Measurements from ENCODE around the gene INIP.
A peak's percentile ranks its signal among the peaks of the same experiment; 100 is the strongest.

Gene INIP

DNA sequence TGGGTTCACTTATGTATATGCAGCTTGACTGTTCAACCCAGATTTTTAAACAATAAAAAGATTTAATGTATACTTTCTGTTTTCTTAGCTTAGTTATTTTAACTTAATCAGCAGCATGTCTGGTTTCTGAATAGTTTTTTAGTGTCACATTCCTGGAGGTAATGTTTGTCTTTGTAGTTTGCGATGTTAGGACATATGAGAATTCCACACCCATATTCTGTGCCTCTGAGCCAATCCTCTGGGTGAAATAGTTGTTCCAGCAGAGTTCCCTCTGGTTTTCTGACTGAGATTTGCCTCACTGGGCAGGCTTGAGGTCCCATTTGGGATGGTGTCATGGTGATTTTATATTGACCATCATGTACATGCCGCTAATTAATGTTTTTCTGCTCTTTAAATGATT is 48.6 kb downstream of the INIP start:
- H3K27ac ChIP-seq (ENCODE audit: poor library complexity, severe bottlenecking), result no peak overlapping the region
- H3K9me3 ChIP-seq (ENCODE audit: severe bottlenecking), result no peaks in the 10 kb centered on the region
- no peak for DNase-seq (ENCODE audit: low spot score)
- H3K27me3 ChIP-seq (ENCODE audit: insufficient read depth, poor library complexity, severe bottlenecking), result no peaks in the 10 kb centered on the region
- TF ChIP-seq, protein P1, sequence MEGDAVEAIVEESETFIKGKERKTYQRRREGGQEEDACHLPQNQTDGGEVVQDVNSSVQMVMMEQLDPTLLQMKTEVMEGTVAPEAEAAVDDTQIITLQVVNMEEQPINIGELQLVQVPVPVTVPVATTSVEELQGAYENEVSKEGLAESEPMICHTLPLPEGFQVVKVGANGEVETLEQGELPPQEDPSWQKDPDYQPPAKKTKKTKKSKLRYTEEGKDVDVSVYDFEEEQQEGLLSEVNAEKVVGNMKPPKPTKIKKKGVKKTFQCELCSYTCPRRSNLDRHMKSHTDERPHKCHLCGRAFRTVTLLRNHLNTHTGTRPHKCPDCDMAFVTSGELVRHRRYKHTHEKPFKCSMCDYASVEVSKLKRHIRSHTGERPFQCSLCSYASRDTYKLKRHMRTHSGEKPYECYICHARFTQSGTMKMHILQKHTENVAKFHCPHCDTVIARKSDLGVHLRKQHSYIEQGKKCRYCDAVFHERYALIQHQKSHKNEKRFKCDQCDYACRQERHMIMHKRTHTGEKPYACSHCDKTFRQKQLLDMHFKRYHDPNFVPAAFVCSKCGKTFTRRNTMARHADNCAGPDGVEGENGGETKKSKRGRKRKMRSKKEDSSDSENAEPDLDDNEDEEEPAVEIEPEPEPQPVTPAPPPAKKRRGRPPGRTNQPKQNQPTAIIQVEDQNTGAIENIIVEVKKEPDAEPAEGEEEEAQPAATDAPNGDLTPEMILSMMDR (IDR thresholded peaks at IDR 0.05; ENCODE audit: poor library complexity, severe bottlenecking), result no peak
- H3K4me1 ChIP-seq (ENCODE audit: insufficient read depth, poor library complexity, severe bottlenecking), result no peaks in the 10 kb centered on the region
- ATAC-seq (ENCODE audit: low read depth), result no peak
- no peak overlapping the region for H3K4me3 ChIP-seq (ENCODE audit: severe bottlenecking)
- no peaks in the 10 kb centered on the region for H3K36me3 ChIP-seq (ENCODE audit: low read depth)

DNA sequence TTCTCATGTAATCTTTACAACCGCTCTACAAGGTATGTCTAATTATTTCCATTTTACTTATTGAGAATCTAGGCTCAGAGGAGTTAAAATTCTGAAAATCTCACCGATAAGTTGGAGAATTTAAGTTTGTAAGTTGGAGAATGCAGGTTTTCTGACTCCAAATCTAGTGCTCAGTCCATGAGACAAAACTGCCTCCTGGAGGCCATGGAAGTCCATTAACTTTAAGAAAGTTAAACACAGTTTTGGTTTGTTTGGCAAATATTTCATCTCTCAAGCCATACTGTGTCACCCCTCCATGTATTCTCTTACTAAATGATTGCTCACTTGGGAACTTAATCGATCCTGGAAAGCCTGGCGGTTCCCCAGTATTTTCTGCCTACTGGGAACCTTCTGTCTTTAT is 52.6 kb downstream of the INIP start:
- ATAC-seq (ENCODE audit: low read depth), result no peak
- no peaks in the 10 kb centered on the region for H3K36me3 ChIP-seq (ENCODE audit: low read depth)
- DNase-seq (ENCODE audit: low spot score), result no peak
- H3K4me1 ChIP-seq (ENCODE audit: insufficient read depth, poor library complexity, severe bottlenecking), result no peaks in the 10 kb centered on the region
- H3K27ac ChIP-seq (ENCODE audit: poor library complexity, severe bottlenecking), result no peak overlapping the region
- no peak overlapping the region for H3K4me3 ChIP-seq (ENCODE audit: severe bottlenecking)
- H3K27me3 ChIP-seq (ENCODE audit: insufficient read depth, poor library complexity, severe bottlenecking), result no peaks in the 10 kb centered on the region
- TF ChIP-seq, protein P1 (IDR thresholded peaks at IDR 0.05; ENCODE audit: poor library complexity, severe bottlenecking), result peak; percentile 44
- H3K9me3 ChIP-seq (ENCODE audit: severe bottlenecking), result no peaks in the 10 kb centered on the region

DNA sequence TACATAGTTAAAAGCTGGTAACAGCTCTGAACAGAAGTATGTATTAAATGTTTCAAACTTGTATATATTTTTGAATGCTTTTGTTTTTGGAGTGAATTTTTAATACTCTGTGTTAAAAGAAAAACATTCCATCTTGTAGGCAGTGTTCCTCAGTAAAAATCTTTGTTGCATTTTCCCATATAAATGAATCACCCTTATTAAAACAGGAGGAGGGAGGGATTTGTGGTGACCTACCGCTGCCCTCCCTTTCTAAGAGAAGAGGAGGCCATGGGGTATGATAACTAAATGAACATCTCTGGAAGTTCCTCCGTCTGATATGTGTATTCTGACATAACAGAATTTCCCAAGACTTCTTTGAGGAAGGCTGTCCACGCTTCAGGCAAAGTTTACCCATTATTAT is 53.4 kb downstream of the INIP start:
- H3K36me3 ChIP-seq (ENCODE audit: low read depth), result no peaks in the 10 kb centered on the region
- H3K4me1 ChIP-seq (ENCODE audit: insufficient read depth, poor library complexity, severe bottlenecking), result no peaks in the 10 kb centered on the region
- no peak for ATAC-seq (ENCODE audit: low read depth)
- no peak for DNase-seq (ENCODE audit: low spot score)
- no peaks in the 10 kb centered on the region for H3K9me3 ChIP-seq (ENCODE audit: severe bottlenecking)
- H3K27me3 ChIP-seq (ENCODE audit: insufficient read depth, poor library complexity, severe bottlenecking), result no peaks in the 10 kb centered on the region
- TF ChIP-seq, protein P1 (IDR thresholded peaks at IDR 0.05; ENCODE audit: poor library complexity, severe bottlenecking), result no peak
- no peak overlapping the region for H3K4me3 ChIP-seq (ENCODE audit: severe bottlenecking)
- H3K27ac ChIP-seq (ENCODE audit: poor library complexity, severe bottlenecking), result no peak overlapping the region

DNA sequence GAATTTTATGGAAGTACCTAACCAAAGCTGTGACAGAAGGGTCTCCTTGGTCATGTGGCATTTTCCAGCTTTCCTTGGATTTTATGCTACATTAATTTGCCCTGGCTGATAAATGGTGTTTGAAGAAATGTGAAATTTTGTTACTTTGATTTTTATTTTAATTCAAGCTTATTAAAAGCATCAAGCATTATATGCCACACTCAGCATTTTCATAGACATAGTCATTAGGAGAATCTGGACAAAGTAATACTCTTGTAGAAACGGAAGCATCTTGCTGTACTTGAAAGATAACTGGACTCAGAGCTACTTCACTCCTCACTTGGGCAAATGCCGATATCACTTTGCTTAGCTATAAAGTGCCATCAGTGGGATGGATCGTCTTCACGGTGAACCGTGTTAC is 54.2 kb downstream of the INIP start:
- DNase-seq (ENCODE audit: low spot score) (no peak), ATAC-seq (ENCODE audit: low read depth) (no peak)
- Histone ChIP-seq H3K27me3 (ENCODE audit: insufficient read depth, poor library complexity, severe bottlenecking) (no peaks in the 10 kb centered on the region), H3K27ac (ENCODE audit: poor library complexity, severe bottlenecking) (no peak overlapping the region), H3K4me3 (ENCODE audit: severe bottlenecking) (no peak overlapping the region), H3K9me3 (ENCODE audit: severe bottlenecking) (no peaks in the 10 kb centered on the region), H3K4me1 (ENCODE audit: insufficient read depth, poor library complexity, severe bottlenecking) (no peaks in the 10 kb centered on the region), H3K36me3 (ENCODE audit: low read depth) (no peaks in the 10 kb centered on the region)
- TF ChIP-seq, protein P1 (IDR thresholded peaks at IDR 0.05; ENCODE audit: poor library complexity, severe bottlenecking), result no peak

DNA sequence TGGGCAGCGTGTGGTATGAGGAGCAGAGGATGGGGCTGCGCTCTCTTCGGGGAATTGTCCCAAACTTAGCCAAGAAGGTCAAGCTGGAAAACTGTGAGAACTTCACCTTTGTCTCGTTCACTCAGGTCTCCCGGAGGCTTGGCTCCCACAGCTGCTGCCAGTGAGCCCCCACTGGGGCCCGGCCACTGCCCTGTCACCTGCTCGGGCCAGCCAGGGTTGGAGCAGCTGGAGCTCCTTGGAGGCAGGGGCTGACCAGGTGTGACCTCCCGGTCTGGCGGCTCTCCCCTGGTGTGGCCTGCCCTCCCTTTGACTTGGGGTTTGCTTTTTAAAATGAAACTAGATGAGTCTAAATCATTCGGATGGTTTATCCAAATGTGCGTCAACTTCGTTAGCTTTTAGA is 58.0 kb downstream of the INIP start:
- Histone ChIP-seq H3K4me1 (ENCODE audit: insufficient read depth, poor library complexity, severe bottlenecking) (no peaks in the 10 kb centered on the region), H3K4me3 (ENCODE audit: severe bottlenecking) (no peak overlapping the region), H3K27ac (ENCODE audit: poor library complexity, severe bottlenecking) (no peak overlapping the region), H3K36me3 (ENCODE audit: low read depth) (no peaks in the 10 kb centered on the region), H3K27me3 (ENCODE audit: insufficient read depth, poor library complexity, severe bottlenecking) (no peaks in the 10 kb centered on the region), H3K9me3 (ENCODE audit: severe bottlenecking) (no peaks in the 10 kb centered on the region)
- ATAC-seq (ENCODE audit: low read depth) (no peak), DNase-seq (ENCODE audit: low spot score) (no peak)
- TF ChIP-seq, protein P1 (IDR thresholded peaks at IDR 0.05; ENCODE audit: poor library complexity, severe bottlenecking), result no peak

Data from RWPE2 (cell line).